ENCODE results near the gene PRR19.
"Not testable (repeated sequence)": the region's sequence is repeated elsewhere in the genome, so short reads cannot be mapped to it uniquely, and the experiment has no call there.

PRR19 gene

DNA sequence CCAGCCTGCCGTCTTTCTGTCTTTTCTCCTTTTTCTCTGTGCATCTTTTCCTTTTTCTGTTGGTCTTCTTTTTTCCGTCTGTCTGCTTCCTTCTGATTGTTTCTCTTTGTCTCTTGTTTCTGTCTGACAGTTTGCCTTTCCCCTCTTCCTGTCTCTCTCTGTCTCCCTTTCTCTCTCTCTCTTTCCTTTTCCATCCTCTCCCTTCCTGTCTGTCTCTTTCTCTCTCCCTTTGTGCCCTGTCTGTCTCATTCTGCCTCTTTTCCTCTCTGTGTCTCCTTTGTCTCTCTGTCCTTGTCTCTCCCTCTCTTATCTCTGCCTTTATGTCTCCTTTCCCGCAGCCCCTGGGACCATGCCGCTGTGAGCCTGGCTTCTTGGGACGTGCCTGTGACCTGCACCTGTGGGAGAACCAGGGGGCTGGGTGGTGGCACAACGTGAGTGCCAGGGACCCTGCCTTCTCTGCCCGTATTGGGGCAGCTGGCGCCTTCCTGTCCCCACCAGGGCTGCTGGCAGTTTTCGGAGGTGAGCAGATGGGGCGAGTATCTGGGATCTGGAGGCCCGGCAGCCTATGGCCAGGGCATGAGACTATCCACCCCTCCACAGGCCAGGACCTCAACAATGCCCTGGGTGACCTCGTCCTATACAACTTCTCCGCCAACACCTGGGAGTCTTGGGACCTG, 32.9 kb downstream of the PRR19 start:
- Histone ChIP-seq H3K27me3 (ENCODE audit: control insufficient read depth, low read length) (no peaks in the 10 kb centered on the region), H3K27ac (ENCODE audit: low read depth, low read length) (no peak overlapping the region), H3K9me3 (ENCODE audit: control insufficient read depth, insufficient read depth, low read length) (no peaks in the 10 kb centered on the region), H3K4me3 (ENCODE audit: low read length) (no peak overlapping the region), H3F3A (ENCODE audit: control insufficient read depth, insufficient read depth) (no peaks in the 10 kb centered on the region), H3K9me2 (replicated peaks; ENCODE audit: control insufficient read depth, low read length) (no peaks in the 10 kb centered on the region), H3K4me2 (ENCODE audit: low read length) (no peak overlapping the region), H4K20me1 (ENCODE audit: control insufficient read depth, insufficient read depth, low read depth, low read length) (no peaks in the 10 kb centered on the region), H3K79me2 (ENCODE audit: control insufficient read depth, low read length) (peaks cover 13% of the 10 kb centered on the region), H3K4me1 (ENCODE audit: control insufficient read depth, low read length) (peaks cover 16% of the 10 kb centered on the region), H3K36me3 (ENCODE audit: control insufficient read depth, low read length) (peaks cover 10% of the 10 kb centered on the region; the same call in 1 of the 2 replicates)
- TF ChIP-seq EZH2phosphoT487 (IDR thresholded peaks at IDR 0.05; ENCODE audit: borderline replicate concordance, low read length): no peak
- TF ChIP-seq, protein P1, sequence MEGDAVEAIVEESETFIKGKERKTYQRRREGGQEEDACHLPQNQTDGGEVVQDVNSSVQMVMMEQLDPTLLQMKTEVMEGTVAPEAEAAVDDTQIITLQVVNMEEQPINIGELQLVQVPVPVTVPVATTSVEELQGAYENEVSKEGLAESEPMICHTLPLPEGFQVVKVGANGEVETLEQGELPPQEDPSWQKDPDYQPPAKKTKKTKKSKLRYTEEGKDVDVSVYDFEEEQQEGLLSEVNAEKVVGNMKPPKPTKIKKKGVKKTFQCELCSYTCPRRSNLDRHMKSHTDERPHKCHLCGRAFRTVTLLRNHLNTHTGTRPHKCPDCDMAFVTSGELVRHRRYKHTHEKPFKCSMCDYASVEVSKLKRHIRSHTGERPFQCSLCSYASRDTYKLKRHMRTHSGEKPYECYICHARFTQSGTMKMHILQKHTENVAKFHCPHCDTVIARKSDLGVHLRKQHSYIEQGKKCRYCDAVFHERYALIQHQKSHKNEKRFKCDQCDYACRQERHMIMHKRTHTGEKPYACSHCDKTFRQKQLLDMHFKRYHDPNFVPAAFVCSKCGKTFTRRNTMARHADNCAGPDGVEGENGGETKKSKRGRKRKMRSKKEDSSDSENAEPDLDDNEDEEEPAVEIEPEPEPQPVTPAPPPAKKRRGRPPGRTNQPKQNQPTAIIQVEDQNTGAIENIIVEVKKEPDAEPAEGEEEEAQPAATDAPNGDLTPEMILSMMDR (IDR thresholded peaks at IDR 0.05; ENCODE audit: low read depth, low read length, poor library complexity, severe bottlenecking): no peak

DNA sequence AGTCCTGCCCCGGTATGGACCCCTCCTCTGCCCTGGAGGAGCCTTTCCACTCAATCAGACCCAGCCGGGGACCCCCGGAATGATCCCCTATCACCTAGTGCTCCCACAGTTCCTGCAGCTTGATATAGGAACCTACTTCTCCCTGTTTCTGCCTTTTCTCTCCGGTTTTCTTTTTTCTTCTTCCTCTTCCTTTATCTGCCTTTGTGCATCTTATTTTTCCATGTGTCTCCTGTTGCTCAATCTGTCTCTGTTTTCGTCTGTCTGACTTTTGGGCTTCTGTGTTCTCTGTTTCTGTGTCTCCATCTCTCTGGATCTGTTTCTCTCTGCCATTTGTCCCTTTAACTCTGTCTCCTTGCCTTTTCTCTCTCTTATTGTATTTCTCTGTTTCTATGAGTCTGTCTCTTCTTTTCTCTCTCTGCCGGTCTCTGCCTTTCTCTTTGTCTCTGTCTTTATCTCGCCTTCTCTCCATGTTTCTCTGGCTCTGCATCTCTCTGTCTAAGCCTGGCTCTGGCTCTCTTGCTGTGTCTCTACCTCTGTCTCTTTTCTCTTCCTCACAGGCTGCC, 33.5 kb downstream of the PRR19 start:
- H3K4me2 ChIP-seq (ENCODE audit: low read length): no peak overlapping the region
- TF ChIP-seq, protein P1 (IDR thresholded peaks at IDR 0.05; ENCODE audit: low read depth, low read length, poor library complexity, severe bottlenecking): no peak
- no peak for TF ChIP-seq EZH2phosphoT487 (IDR thresholded peaks at IDR 0.05; ENCODE audit: borderline replicate concordance, low read length)
- no peaks in the 10 kb centered on the region for H3K9me3 ChIP-seq (ENCODE audit: control insufficient read depth, insufficient read depth, low read length)
- no peaks in the 10 kb centered on the region for H4K20me1 ChIP-seq (ENCODE audit: control insufficient read depth, insufficient read depth, low read depth, low read length)
- peaks cover 10% of the 10 kb centered on the region; the same call in 1 of the 2 replicates for H3K36me3 ChIP-seq (ENCODE audit: control insufficient read depth, low read length)
- H3K79me2 ChIP-seq (ENCODE audit: control insufficient read depth, low read length): peaks cover 9% of the 10 kb centered on the region
- no peaks in the 10 kb centered on the region for H3K27me3 ChIP-seq (ENCODE audit: control insufficient read depth, low read length)
- no peaks in the 10 kb centered on the region for H3K9me2 ChIP-seq (replicated peaks; ENCODE audit: control insufficient read depth, low read length)
- no peak overlapping the region for H3K27ac ChIP-seq (ENCODE audit: low read depth, low read length)
- H3F3A ChIP-seq (ENCODE audit: control insufficient read depth, insufficient read depth): no peaks in the 10 kb centered on the region
- peaks cover 16% of the 10 kb centered on the region for H3K4me1 ChIP-seq (ENCODE audit: control insufficient read depth, low read length)
- no peak overlapping the region for H3K4me3 ChIP-seq (ENCODE audit: low read length)

DNA sequence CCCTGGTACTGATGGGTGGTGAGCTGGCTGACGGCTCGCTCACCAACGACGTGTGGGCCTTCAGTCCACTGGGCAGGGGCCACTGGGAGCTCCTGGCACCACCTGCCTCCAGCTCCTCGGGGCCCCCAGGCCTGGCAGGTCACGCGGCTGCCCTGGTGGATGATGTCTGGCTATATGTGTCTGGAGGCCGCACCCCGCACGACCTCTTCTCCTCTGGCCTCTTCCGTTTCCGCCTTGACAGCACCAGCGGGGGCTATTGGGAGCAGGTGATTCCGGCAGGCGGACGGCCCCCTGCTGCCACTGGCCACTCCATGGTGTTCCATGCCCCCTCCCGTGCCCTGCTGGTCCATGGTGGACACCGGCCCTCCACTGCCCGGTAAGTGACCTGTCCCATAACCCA, 34.0 kb downstream of the PRR19 start:
- Histone ChIP-seq H4K20me1 (ENCODE audit: control insufficient read depth, insufficient read depth, low read depth, low read length) (no peaks in the 10 kb centered on the region), H3K4me1 (ENCODE audit: control insufficient read depth, low read length) (peaks cover 16% of the 10 kb centered on the region), H3K79me2 (ENCODE audit: control insufficient read depth, low read length) (peaks cover 4% of the 10 kb centered on the region), H3K27me3 (ENCODE audit: control insufficient read depth, low read length) (no peaks in the 10 kb centered on the region), H3K4me2 (ENCODE audit: low read length) (no peak overlapping the region), H3F3A (ENCODE audit: control insufficient read depth, insufficient read depth) (no peaks in the 10 kb centered on the region), H3K9me2 (replicated peaks; ENCODE audit: control insufficient read depth, low read length) (no peaks in the 10 kb centered on the region), H3K27ac (ENCODE audit: low read depth, low read length) (no peak overlapping the region), H3K9me3 (ENCODE audit: control insufficient read depth, insufficient read depth, low read length) (no peaks in the 10 kb centered on the region), H3K4me3 (ENCODE audit: low read length) (no peak overlapping the region), H3K36me3 (ENCODE audit: control insufficient read depth, low read length) (peaks cover 10% of the 10 kb centered on the region; the same call in 1 of the 2 replicates)
- TF ChIP-seq, protein P1 (IDR thresholded peaks at IDR 0.05; ENCODE audit: low read depth, low read length, poor library complexity, severe bottlenecking): no peak
- no peak for TF ChIP-seq EZH2phosphoT487 (IDR thresholded peaks at IDR 0.05; ENCODE audit: borderline replicate concordance, low read length)

DNA sequence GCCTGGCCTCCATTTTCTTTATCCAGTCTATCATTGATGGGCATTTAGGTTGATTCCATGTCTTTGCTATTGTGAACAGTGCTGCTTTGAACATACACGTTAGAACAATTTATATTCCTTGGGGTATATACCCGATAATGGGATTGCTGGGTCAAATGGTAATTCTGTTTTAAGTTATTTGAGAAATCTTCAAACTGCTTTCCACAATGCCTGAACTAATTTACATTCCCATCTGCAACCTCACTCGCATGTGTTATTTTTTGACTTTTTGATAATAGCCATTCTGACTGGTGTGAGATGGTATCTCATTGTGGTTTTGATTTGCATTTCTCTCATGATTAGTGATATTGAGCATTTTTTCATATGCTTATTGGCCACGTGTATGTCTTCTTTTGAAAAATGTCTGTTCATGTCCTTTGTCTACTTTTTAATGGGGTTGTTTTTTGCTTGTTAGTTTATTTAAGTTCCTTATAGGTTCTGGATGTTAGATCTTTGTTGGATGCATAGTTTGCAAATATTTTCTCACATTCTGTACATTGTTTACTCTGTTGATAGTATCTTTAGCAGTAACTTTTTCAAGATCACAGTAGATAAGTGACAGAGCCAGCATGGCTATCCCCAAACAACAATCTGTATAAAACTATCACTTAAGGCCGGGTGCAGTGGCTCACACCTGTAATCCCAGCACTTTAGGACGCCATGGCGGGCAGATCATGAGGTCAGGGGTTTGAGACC, 37.4 kb downstream of the PRR19 start:
- not testable (repeated sequence) for H4K20me1 ChIP-seq (ENCODE audit: control insufficient read depth, insufficient read depth, low read depth, low read length); H3K36me3 ChIP-seq (ENCODE audit: control insufficient read depth, low read length); H3K4me3 ChIP-seq (ENCODE audit: low read length); H3K27me3 ChIP-seq (ENCODE audit: control insufficient read depth, low read length); H3K4me1 ChIP-seq (ENCODE audit: control insufficient read depth, low read length); H3K27ac ChIP-seq (ENCODE audit: low read depth, low read length); H3F3A ChIP-seq (ENCODE audit: control insufficient read depth, insufficient read depth); H3K79me2 ChIP-seq (ENCODE audit: control insufficient read depth, low read length); H3K9me2 ChIP-seq (replicated peaks; ENCODE audit: control insufficient read depth, low read length); H3K9me3 ChIP-seq (ENCODE audit: control insufficient read depth, insufficient read depth, low read length)
- peak overlapping the region; percentile 10; the same call in 1 of the 2 replicates for H3K4me2 ChIP-seq (ENCODE audit: low read length)

DNA sequence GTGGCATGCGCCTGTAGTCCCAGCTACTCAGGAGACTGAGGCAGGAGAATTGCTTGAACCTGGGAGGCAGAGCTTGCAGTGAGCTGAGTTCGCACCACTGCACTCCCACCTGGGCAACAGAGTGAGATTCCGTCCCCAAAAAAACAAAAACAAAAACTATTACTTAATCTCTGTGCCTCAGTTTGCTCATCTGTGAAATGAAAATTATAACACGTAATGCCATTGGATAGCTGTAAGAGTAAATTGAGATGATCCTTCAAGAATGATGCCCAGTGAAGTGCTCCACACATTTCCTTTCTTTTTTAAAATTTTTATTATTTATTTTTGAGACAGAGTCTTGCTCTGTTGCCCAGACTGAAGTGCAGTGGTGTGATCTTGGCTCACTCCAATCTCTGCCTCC, 38.0 kb downstream of the PRR19 start:
- not testable (repeated sequence) for H3K27me3 ChIP-seq (ENCODE audit: control insufficient read depth, low read length); H4K20me1 ChIP-seq (ENCODE audit: control insufficient read depth, insufficient read depth, low read depth, low read length); H3K27ac ChIP-seq (ENCODE audit: low read depth, low read length); H3K9me2 ChIP-seq (replicated peaks; ENCODE audit: control insufficient read depth, low read length); H3K9me3 ChIP-seq (ENCODE audit: control insufficient read depth, insufficient read depth, low read length); H3K36me3 ChIP-seq (ENCODE audit: control insufficient read depth, low read length); H3K4me3 ChIP-seq (ENCODE audit: low read length); H3K79me2 ChIP-seq (ENCODE audit: control insufficient read depth, low read length); H3K4me1 ChIP-seq (ENCODE audit: control insufficient read depth, low read length); H3F3A ChIP-seq (ENCODE audit: control insufficient read depth, insufficient read depth); H3K4me2 ChIP-seq (ENCODE audit: low read length)

Measured in DOHH2 (cell line).